Spinal cord (tissue), 10 donors: Measurements from ENCODE around the gene FRK. TPM values are rescaled to one million over a fixed set of nuclear protein-coding genes. Genes with fewer than 3 reads are reported as not detected.

Source experiments
- DNase-seq, 6 donors: peaks; one replicate each; pipeline versions ENCODE4 v3.0.0 to v3.0.0-alpha.2; 2013 to 2015; ENCODE audit warnings: low spot score in 6 of 6, low read depth in 4 of 6
- H3K27ac ChIP-seq: one replicate; pipeline ENCODE4 v1.5.1; 2013; ENCODE audit warnings: low read depth, low read length, control low read depth
- H3K27me3 ChIP-seq: one replicate; pipeline ENCODE4 v1.6.1; 2013; ENCODE audit warnings: low read length; ENCODE audit not compliant: control insufficient read depth, insufficient read depth
- H3K36me3 ChIP-seq: one replicate; pipeline ENCODE4 v1.6.1; 2013; ENCODE audit warnings: low read length; ENCODE audit not compliant: control insufficient read depth, insufficient read depth
- H3K4me1 ChIP-seq: one replicate; pipeline ENCODE4 v1.6.1; 2013; ENCODE audit warnings: low read length; ENCODE audit not compliant: control insufficient read depth, insufficient read depth
- H3K4me3 ChIP-seq: one replicate; pipeline ENCODE4 v1.5.1; 2013; ENCODE audit warnings: low read depth, low read length, control low read depth
- H3K9me3 ChIP-seq: one replicate; pipeline ENCODE4 v1.6.1; 2013; ENCODE audit warnings: low read length; ENCODE audit not compliant: control insufficient read depth, insufficient read depth
- WGBS: methylation state at CpG from one replicate; pipeline ENCODE4 v1.1.5; 2013; ENCODE audit warnings: missing lambda C conversion rate; ENCODE audit not compliant: insufficient coverage; 5-methylcytosine and 5-hydroxymethylcytosine counted together
- polyA plus RNA-seq, 2 donors: library from polyadenylated mRNA; unstranded; fragments of 120-200 nt; gene quantifications; one replicate each; pipeline ENCODE4 v1.2.1, GENCODE V29; 2013; ENCODE audit not compliant: insufficient read length in 2 of 2
- total RNA-seq, 2 donors: library from RNA; depleted of rRNA in 1 of 2; stranded (reverse); fragments of 120-200 nt in 1 of 2; fragments of >200 nt in 1 of 2; gene quantifications; one replicate each; pipeline versions ENCODE4 v1.2.3 to v1.2.4, GENCODE V29; 2013 to 2014
- donor health status: healthy.

Gene FRK
- total and polyA plus RNA-seq, 4 donors: 0.43 to 2.1 (median 1.2) TPM

DNA sequence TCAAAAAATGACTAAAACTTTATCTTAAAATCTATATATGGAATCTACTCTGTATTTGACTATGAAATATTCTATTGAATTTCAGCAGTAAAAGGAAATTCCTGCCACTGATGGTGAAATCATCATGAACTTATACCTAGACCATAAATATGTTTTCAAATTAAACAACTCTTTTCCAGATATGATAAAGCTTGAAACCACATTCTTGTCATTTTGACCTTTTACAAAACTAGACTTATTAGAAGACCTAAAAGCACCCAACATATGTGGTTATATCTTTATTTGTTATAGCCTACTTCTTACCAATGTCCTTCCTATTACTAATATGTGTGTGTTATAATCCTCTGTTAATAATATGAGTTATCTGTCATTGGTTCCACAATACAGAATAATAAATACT lies 35.3 kb downstream of the FRK start:
- Histone ChIP-seq H3K27me3 (no peaks in the 10 kb centered on the region), H3K4me1 (no peaks in the 10 kb centered on the region), H3K4me3 (no peak overlapping the region)

DNA sequence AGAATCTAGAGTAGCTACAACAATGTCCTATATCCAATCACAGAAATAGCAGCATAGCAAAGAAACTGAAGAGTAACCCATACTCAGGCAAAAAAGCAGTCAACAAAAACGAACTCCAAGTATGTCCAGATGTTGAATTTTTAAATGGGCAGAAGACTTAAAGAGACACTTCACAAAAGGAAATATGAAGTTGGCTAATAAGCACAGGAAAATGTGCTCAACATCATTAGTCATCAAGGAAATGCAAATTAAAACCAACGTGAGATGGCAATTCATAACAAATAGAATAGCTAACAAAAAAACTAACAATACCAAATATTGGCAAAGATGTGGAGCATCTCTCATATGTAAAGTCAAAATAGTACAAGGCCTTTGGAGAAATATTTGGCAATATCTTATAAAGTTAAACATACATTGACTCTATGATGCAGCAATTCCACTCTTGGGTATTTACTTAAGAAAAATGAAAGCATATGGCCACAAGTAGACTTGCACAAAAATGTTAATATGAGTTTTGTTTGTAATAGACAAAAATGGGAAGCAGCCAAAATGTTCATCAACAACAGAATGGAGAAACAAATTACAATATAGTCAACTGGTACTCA lies 37.7 kb downstream of the FRK start:
- Histone ChIP-seq H3K27ac (no peak overlapping the region), H3K4me3 (no peak overlapping the region), H3K36me3 (no peaks in the 10 kb centered on the region), H3K27me3 (no peaks in the 10 kb centered on the region), H3K4me1 (no peaks in the 10 kb centered on the region), H3K9me3 (no peaks in the 10 kb centered on the region)
- no CpG with 5 or more reads among the region's 2 CpGs for WGBS
- DNase-seq: no peak

More for the DNA sequence above, 35.3 kb downstream of the FRK start:
- Histone ChIP-seq H3K36me3 (no peaks in the 10 kb centered on the region), H3K27ac (no peak overlapping the region), H3K9me3 (no peaks in the 10 kb centered on the region)
- DNase-seq: no peak

GRCh38 chr6:116020738-116021137 lies 40.0 kb downstream of the FRK start:
- H3K4me3 ChIP-seq: no peak overlapping the region
- no peaks in the 10 kb centered on the region for H3K36me3 ChIP-seq
- DNase-seq: no peak
- no peaks in the 10 kb centered on the region for H3K9me3 ChIP-seq
- peaks cover 3% of the 10 kb centered on the region for H3K4me1 ChIP-seq
- H3K27ac ChIP-seq: no peak overlapping the region
- no peaks in the 10 kb centered on the region for H3K27me3 ChIP-seq

- Histone ChIP-seq H3K4me3 (no peak overlapping the region), H3K27me3 (no peaks in the 10 kb centered on the region), H3K27ac (no peak overlapping the region), H3K4me1 (peaks cover 3% of the 10 kb centered on the region), H3K9me3 (no peaks in the 10 kb centered on the region), H3K36me3 (no peaks in the 10 kb centered on the region)
- 100% methylated on average over 2 of the region's 2 CpGs for WGBS
- no peak for DNase-seq
These were observed 41.3 kb downstream of the FRK start for GRCh38 chr6:116019428-116019827.

DNA sequence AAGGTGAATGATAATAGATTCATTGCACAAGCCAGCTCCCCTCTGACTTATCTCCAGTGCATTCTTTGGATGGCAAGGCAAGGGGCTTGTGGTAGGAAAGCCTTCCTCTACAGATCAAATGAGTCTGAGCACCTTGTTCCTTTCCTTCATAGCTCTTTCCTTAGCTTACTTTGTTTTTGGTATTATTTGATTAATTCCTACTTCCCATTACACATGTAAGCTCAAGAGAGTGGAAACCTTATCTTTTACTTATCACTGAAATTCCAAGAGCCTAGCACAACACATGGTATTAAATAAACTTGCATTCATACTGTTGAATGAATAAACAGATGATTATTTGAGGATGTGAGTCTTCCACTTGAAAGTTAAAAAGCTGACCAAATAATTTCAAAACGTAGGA lies 41.7 kb downstream of the FRK start:
- Histone ChIP-seq H3K9me3 (no peaks in the 10 kb centered on the region), H3K27ac (no peak overlapping the region), H3K4me1 (peaks cover 3% of the 10 kb centered on the region), H3K36me3 (no peaks in the 10 kb centered on the region), H3K27me3 (no peaks in the 10 kb centered on the region), H3K4me3 (no peak overlapping the region)
- DNase-seq: no peak
- WGBS: no CpG with 5 or more reads among the region's 1 CpG

GRCh38 chr6:116017546-116018295 lies 43.0 kb downstream of the FRK start:
- Histone ChIP-seq H3K9me3 (no peaks in the 10 kb centered on the region), H3K4me3 (no peak overlapping the region), H3K4me1 (peaks cover 3% of the 10 kb centered on the region), H3K27me3 (no peaks in the 10 kb centered on the region), H3K27ac (no peak overlapping the region), H3K36me3 (no peaks in the 10 kb centered on the region)
- DNase-seq: no peak
- 83% methylated on average over 1 of the region's 2 CpGs for WGBS

- no peak overlapping the region for H3K4me3 ChIP-seq
- H3K4me1 ChIP-seq: peaks cover 3% of the 10 kb centered on the region
- no peaks in the 10 kb centered on the region for H3K9me3 ChIP-seq
- H3K27ac ChIP-seq: no peak overlapping the region
- H3K36me3 ChIP-seq: no peaks in the 10 kb centered on the region
- peak in 2 of 6 donors; percentile 27 to 77 for DNase-seq
- 55% methylated on average over 2 of the region's 4 CpGs for WGBS
- H3K27me3 ChIP-seq: no peaks in the 10 kb centered on the region
These were observed 43.7 kb downstream of the FRK start for GRCh38 chr6:116016846-116017545.

DNA sequence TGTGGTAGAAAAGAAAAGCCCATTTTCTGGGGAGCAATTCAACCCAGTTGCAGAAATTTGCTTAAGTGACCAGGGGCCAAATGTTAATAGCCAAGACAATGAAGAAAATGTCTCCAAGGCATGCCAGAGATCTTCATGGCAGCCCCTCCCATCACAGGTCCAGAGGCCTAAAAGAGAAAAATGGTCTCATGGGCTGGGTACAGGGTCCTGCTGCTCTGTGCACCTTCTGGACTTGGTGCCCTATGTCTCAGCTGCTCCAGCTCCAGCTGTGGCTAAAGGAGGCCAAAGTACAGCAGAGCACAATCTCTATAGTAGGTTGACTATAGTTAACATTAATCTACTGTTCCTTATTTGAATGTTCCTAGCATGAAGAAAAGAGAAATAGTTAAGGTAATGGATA lies 44.7 kb downstream of the FRK start:
- Histone ChIP-seq H3K9me3 (no peaks in the 10 kb centered on the region), H3K27me3 (no peaks in the 10 kb centered on the region), H3K27ac (no peak overlapping the region), H3K4me3 (no peak overlapping the region), H3K36me3 (no peaks in the 10 kb centered on the region), H3K4me1 (peaks cover 3% of the 10 kb centered on the region)
- DNase-seq: no peak

DNA sequence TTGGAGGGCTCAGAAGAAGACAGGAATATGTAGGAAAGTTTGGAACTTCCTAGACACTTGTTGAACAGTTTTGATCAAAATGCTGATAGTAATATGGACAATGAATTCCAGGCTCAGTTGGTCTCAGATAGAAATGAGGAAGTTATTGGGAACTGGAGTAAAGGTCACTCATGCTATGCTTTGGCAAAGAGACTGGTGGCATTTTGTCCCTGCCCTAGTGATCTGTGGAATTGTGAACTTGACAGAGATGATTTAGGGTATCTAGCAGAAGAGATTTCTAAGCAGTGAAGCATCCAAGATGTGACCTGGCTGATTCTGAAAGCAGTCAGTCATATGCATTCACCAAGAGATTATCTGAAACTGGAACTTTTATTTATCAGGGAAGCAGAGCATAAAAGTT lies 45.1 kb downstream of the FRK start:
- Histone ChIP-seq H3K27me3 (no peaks in the 10 kb centered on the region), H3K4me1 (peaks cover 3% of the 10 kb centered on the region), H3K27ac (no peak overlapping the region), H3K36me3 (no peaks in the 10 kb centered on the region), H3K4me3 (no peak overlapping the region), H3K9me3 (no peaks in the 10 kb centered on the region)
- DNase-seq: no peak

DNA sequence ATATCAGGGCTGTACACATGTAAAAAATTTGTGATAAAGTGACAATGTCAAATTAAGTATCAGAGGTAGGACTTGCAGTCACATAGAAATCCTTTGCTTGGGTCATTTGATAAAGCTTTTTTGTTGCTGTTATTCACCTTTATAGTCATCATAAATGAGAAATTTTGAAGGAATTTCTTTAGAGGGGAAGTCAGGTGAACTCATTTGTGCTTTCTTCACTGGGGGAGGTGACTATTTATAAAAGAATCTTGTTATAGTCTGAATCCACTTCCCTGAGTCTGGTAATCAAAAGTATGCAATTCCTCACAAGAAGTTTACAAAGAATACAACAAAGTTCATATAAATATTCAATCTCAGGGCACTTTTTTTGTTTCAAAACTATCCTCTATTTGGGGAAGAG lies 47.7 kb downstream of the FRK start:
- H3K9me3 ChIP-seq: no peaks in the 10 kb centered on the region
- H3K4me3 ChIP-seq: no peak overlapping the region
- no peak overlapping the region for H3K27ac ChIP-seq
- peaks cover 6% of the 10 kb centered on the region for H3K4me1 ChIP-seq
- no peaks in the 10 kb centered on the region for H3K27me3 ChIP-seq
- no peaks in the 10 kb centered on the region for H3K36me3 ChIP-seq
- DNase-seq: no peak
